Nephron progenitor cell (in vitro differentiated cells): Measurements from ENCODE around the gene GRIA1.

Experiments used
- DNase-seq: peaks from one replicate; pipeline ENCODE4 v3.0.0; 2021
- H3K27ac Mint-ChIP-seq: 2 replicates; pipeline ENCODE4 v1.8.0; 2021; ENCODE audit warnings: mild to moderate bottlenecking, moderate library complexity, mixed read lengths
- H3K27me3 Mint-ChIP-seq: 2 replicates; pipeline ENCODE4 v1.8.0; 2021; ENCODE audit warnings: mild to moderate bottlenecking, low read depth, mixed read lengths; ENCODE audit not compliant: poor library complexity
- H3K36me3 Mint-ChIP-seq: 2 replicates; pipeline ENCODE4 v1.8.0; 2021; ENCODE audit warnings: low read depth, mixed read lengths
- H3K4me1 Mint-ChIP-seq: 2 replicates; pipeline ENCODE4 v1.8.0; 2021; ENCODE audit warnings: mixed read lengths
- H3K4me3 Mint-ChIP-seq: 2 replicates; pipeline ENCODE4 v1.8.0; 2021; ENCODE audit warnings: mild to moderate bottlenecking, moderate library complexity, mixed read lengths
- H3K9me3 Mint-ChIP-seq: 2 replicates; pipeline ENCODE4 v1.8.0; 2021; ENCODE audit warnings: mild to moderate bottlenecking, moderate library complexity, mixed read lengths
- TF ChIP-seq, protein P1 (sequence below): fragments of 200-600 bp; sonication (generic); IDR thresholded peaks from 2 replicates; pipeline ENCODE4 v1.5.0; 2021; ENCODE audit warnings: antibody characterized with exemption

GRIA1 gene

GRCh38 chr5:153584960-153585359, 94.5 kb downstream of the GRIA1 start:
- Mint-ChIP-seq H3K4me1 (peaks cover 14% of the 10 kb centered on the region), H3K9me3 (no peaks in the 10 kb centered on the region), H3K4me3 (no peak overlapping the region), H3K27me3 (peaks cover 5% of the 10 kb centered on the region), H3K36me3 (no peaks in the 10 kb centered on the region), H3K27ac (no peak overlapping the region)
- DNase-seq: no peak
- TF ChIP-seq, protein P1, sequence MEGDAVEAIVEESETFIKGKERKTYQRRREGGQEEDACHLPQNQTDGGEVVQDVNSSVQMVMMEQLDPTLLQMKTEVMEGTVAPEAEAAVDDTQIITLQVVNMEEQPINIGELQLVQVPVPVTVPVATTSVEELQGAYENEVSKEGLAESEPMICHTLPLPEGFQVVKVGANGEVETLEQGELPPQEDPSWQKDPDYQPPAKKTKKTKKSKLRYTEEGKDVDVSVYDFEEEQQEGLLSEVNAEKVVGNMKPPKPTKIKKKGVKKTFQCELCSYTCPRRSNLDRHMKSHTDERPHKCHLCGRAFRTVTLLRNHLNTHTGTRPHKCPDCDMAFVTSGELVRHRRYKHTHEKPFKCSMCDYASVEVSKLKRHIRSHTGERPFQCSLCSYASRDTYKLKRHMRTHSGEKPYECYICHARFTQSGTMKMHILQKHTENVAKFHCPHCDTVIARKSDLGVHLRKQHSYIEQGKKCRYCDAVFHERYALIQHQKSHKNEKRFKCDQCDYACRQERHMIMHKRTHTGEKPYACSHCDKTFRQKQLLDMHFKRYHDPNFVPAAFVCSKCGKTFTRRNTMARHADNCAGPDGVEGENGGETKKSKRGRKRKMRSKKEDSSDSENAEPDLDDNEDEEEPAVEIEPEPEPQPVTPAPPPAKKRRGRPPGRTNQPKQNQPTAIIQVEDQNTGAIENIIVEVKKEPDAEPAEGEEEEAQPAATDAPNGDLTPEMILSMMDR: no peak

GRCh38 chr5:153585622-153586277, 95.3 kb downstream of the GRIA1 start:
- Mint-ChIP-seq H3K4me1 (peaks cover 14% of the 10 kb centered on the region), H3K9me3 (no peaks in the 10 kb centered on the region), H3K27ac (no peak overlapping the region), H3K36me3 (no peaks in the 10 kb centered on the region), H3K4me3 (no peak overlapping the region), H3K27me3 (peaks cover 5% of the 10 kb centered on the region)
- TF ChIP-seq, protein P1: no peak
- DNase-seq: no peak

DNA sequence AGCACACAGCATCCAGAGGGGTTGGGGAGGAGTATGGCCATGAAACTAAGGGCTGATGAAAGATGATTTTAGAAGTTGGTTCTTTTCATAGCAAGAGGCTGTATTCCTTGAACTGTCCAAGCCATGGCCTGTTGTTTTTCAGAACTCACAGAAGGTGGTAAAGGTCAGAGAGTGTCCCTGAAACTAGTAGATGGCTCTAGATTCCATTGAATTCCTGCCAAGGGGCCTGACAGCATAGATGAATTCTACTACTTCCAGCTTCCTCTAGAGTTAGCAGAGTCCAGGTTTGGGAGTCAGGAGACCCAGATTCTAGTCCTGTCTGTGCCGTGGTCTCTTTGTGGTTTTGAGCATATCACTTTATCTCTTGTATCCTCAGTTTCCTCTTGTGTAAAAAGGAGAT, 101.6 kb downstream of the GRIA1 start:
- Mint-ChIP-seq H3K4me1 (peaks cover 5% of the 10 kb centered on the region), H3K36me3 (no peaks in the 10 kb centered on the region), H3K9me3 (no peaks in the 10 kb centered on the region), H3K4me3 (no peak overlapping the region), H3K27ac (no peak overlapping the region), H3K27me3 (peaks cover 3% of the 10 kb centered on the region)
- TF ChIP-seq, protein P1: no peak
- no peak for DNase-seq

DNA sequence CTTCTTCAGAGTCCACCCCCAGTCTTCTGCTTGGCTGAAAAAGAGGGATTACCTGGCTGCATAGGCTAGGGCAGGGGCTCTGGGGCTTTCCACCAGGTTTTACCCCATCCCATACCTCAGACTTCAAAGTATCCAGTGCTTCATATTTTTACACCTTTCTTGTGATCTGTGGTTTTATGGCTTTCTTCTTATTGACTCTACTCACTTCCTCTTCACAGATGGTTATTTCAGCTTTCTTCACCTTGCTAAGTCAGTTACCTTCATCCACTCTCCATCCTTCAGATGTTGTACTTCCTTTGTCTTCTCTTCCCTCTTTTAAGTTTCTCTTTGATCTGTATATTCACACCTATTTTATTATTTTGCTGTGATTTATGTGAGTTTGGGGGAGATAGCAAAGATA, 104.3 kb downstream of the GRIA1 start:
- TF ChIP-seq, protein P1: no peak
- Mint-ChIP-seq H3K27me3 (peaks cover 3% of the 10 kb centered on the region), H3K4me3 (no peak overlapping the region), H3K4me1 (no peaks in the 10 kb centered on the region), H3K36me3 (no peaks in the 10 kb centered on the region), H3K27ac (no peak overlapping the region), H3K9me3 (no peaks in the 10 kb centered on the region)
- DNase-seq: no peak

- no peaks in the 10 kb centered on the region for H3K36me3 Mint-ChIP-seq
- H3K27me3 Mint-ChIP-seq: peaks cover 3% of the 10 kb centered on the region
- H3K4me1 Mint-ChIP-seq: no peaks in the 10 kb centered on the region
- TF ChIP-seq, protein P1: no peak
- no peak for DNase-seq
- no peak overlapping the region for H3K4me3 Mint-ChIP-seq
- no peaks in the 10 kb centered on the region for H3K9me3 Mint-ChIP-seq
- no peak overlapping the region for H3K27ac Mint-ChIP-seq
Observed at GRCh38 chr5:153598099-153598498, 107.6 kb downstream of the GRIA1 start.

DNA sequence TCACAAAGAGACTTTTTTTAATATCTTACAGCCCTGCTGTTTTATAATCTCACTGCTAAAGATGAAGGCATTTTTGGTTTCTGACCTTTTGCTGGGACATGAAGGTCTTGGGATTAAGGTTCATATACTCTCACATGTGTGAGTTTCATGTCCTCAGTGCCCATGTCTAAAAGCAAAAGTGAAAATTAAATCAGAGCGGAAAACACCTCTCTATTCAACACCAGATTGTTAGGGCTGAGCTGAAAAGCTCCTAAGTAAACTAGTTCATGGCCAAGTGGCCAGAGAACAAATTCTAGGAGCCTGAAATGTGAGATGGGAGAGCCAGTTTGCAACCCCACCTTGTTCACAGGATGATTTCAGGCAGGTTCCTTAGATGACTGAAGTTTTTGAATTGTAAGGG, 110.9 kb downstream of the GRIA1 start:
- TF ChIP-seq, protein P1: no peak
- Mint-ChIP-seq H3K27me3 (no peaks in the 10 kb centered on the region), H3K9me3 (no peaks in the 10 kb centered on the region)

More for the DNA sequence above, 110.9 kb downstream of the GRIA1 start:
- no peak overlapping the region for H3K4me3 Mint-ChIP-seq
- no peak overlapping the region for H3K27ac Mint-ChIP-seq
- H3K36me3 Mint-ChIP-seq: no peaks in the 10 kb centered on the region
- DNase-seq: no peak
- no peaks in the 10 kb centered on the region for H3K4me1 Mint-ChIP-seq
